ENCODE results near the gene TSHR.

DNA sequence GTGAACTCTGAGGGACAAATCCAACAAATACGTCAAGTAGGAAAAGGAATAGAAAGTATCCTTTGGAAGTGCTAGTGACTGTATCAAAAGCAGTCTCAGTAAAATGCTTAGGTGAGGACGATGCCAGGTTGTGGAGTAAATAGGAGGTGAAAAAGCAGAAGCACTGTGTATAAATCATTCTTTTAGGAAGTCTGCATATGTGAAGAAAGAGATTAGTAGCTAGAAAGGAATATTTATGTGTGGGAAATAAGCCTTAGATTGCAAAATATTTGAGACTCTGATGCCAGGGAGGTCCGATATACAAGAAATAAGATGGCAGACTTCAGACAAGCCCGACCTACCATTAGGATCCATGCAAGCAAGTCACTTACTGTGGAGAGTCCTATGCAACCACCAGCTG lies 21.7 kb upstream of the TSHR start:
- TF ChIP-seq, protein P1, sequence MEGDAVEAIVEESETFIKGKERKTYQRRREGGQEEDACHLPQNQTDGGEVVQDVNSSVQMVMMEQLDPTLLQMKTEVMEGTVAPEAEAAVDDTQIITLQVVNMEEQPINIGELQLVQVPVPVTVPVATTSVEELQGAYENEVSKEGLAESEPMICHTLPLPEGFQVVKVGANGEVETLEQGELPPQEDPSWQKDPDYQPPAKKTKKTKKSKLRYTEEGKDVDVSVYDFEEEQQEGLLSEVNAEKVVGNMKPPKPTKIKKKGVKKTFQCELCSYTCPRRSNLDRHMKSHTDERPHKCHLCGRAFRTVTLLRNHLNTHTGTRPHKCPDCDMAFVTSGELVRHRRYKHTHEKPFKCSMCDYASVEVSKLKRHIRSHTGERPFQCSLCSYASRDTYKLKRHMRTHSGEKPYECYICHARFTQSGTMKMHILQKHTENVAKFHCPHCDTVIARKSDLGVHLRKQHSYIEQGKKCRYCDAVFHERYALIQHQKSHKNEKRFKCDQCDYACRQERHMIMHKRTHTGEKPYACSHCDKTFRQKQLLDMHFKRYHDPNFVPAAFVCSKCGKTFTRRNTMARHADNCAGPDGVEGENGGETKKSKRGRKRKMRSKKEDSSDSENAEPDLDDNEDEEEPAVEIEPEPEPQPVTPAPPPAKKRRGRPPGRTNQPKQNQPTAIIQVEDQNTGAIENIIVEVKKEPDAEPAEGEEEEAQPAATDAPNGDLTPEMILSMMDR (IDR thresholded peaks at IDR 0.05) = no peak
- TF ChIP-seq EZH2 (IDR thresholded peaks at IDR 0.05) = no peak
